K562 (cell line): ENCODE results near the gene PIGM. TPM values are rescaled to one million over a fixed set of nuclear protein-coding genes. Genes with fewer than 3 reads are reported as not detected.
A peak's percentile ranks its signal among the peaks of the same experiment; 100 is the strongest.

ENCODE experiments used
- GABPA ChIP-seq: fragments of 200-800 bp; sonication (Bioruptor generic); conservative IDR thresholded peaks from 2 replicates; pipeline ENCODE4 v1.6.1; 2016; ENCODE audit warnings: low read depth, missing genetic modification characterization, missing compliant biosample characterization
- GABPB1 ChIP-seq: sonication (generic); formaldehyde crosslinking; IDR thresholded peaks from 2 replicates; pipeline ENCODE4 v1.8.0; 2022; ENCODE audit warnings: mild to moderate bottlenecking, missing genetic modification reagents
- LEF1 ChIP-seq: fragments of 450-650 bp; IDR thresholded peaks from 2 replicates; pipeline ENCODE4 v1.6.1; 2016; ENCODE audit warnings: mild to moderate bottlenecking
- ZBTB11 ChIP-seq, 3 experiments: fragments of 200-800 bp in 1 of 3; fragments of 250-450 bp in 1 of 3; fragments of 450-650 bp in 1 of 3; sonication (Bioruptor Pico) in 1 of 3; sonication (Bioruptor generic) in 1 of 3; formaldehyde crosslinking in 1 of 3; IDR thresholded peaks; 2 replicates each; pipeline versions ENCODE4 v1.6.1 to v1.8.0; 2016 to 2022; ENCODE audit warnings: mild to moderate bottlenecking in 2 of 3, missing genetic modification characterization in 2 of 3, missing compliant biosample characterization in 1 of 3, moderate library complexity in 1 of 3
- polyA plus RNA-seq, 8 experiments: library from polyadenylated mRNA; depleted of rRNA in 4 of 8; stranded (reverse) in 5 of 8; unstranded in 3 of 8; fragments of >200 nt; fragmentation: Nextera tagmentation in 2 of 8; fragmentation: Illumina TruSeq in 1 of 8; extraction: Ambion mirVana in 2 of 8; extraction: Trizol in 1 of 8; gene quantifications; 2 replicates each; pipeline versions ENCODE4 v1.2.1 to v1.2.3, GENCODE V29; 2011 to 2014; ENCODE audit warnings: inconsistent platforms in 1 of 8, missing spikeins in 1 of 8
- total RNA-seq, 7 experiments: library from RNA; depleted of rRNA in 6 of 7; stranded (reverse); fragments of >200 nt in 6 of 7; fragmentation: Illumina TruSeq in 2 of 7; extraction: Trizol in 2 of 7; gene quantifications; 2 replicates each; pipeline versions ENCODE4 v1.2.1 to v1.2.3, GENCODE V29; 2011 to 2021; ENCODE audit warnings: low replicate concordance in 1 of 7

The PIGM gene
- total and polyA plus RNA-seq, 9 of the 15 experiments (the other 6 are each of a cell fraction or from before 2014, with no cell fraction given), result 2.6 to 6.7 (median 4.3) TPM

- TF ChIP-seq ZBTB11 (CRISPR knock-in tag; IDR thresholded peaks at IDR 0.05), result peak in 1 of 3 experiments; percentile 3; a peak in 1 of 6 replicates
- peak; percentile 84 for TF ChIP-seq GABPA (tag)
- 0 out of 2 replicates have a peak, but pooled peaks have one; percentile 1 for TF ChIP-seq LEF1
- peak; percentile 74 for TF ChIP-seq GABPB1 (CRISPR knock-in tag)
Measured at GRCh38 chr1:160032165-160032820, 503 bp upstream of the PIGM start (continued).
